Glomerular endothelial cell (primary cell): Measurements from ENCODE around the gene ASPHD2. TPM values are rescaled to one million over a fixed set of nuclear protein-coding genes. Genes with fewer than 3 reads are reported as not detected.

Experiments
- DNase-seq: peaks from one replicate; pipeline ENCODE4 v3.0.0-alpha.2; 2011; ENCODE audit warnings: low read depth, low spot score; ENCODE audit errors: extremely low read depth
- total RNA-seq: library from RNA; depleted of rRNA; stranded (reverse); fragments of >200 nt; gene quantifications from 2 replicates; pipeline ENCODE4 v1.2.3, GENCODE V29; 2015

ASPHD2 gene
- total RNA-seq, 1 donor from 2014 or later, result 5.4 TPM

GRCh38 chr22:26471522-26471921 is 42.5 kb downstream of the ASPHD2 start:
- no peak for DNase-seq

GRCh38 chr22:26474682-26475081 is 45.6 kb downstream of the ASPHD2 start:
- DNase-seq, result no peak

- no peak for DNase-seq
Observed at GRCh38 chr22:26476705-26477340, 47.8 kb downstream of the ASPHD2 start.

GRCh38 chr22:26477341-26477731 is 48.3 kb downstream of the ASPHD2 start:
- DNase-seq, result no peak

GRCh38 chr22:26479043-26479791 is 50.2 kb downstream of the ASPHD2 start:
- DNase-seq, result no peak

GRCh38 chr22:26479792-26480610 is 50.9 kb downstream of the ASPHD2 start:
- DNase-seq, result no peak

- DNase-seq, result no peak
Observed at GRCh38 chr22:26480611-26480932, 51.5 kb downstream of the ASPHD2 start.

GRCh38 chr22:26481112-26481693 is 52.1 kb downstream of the ASPHD2 start:
- DNase-seq, result no peak

GRCh38 chr22:26481694-26482093 is 52.6 kb downstream of the ASPHD2 start:
- DNase-seq, result no peak

- DNase-seq, result no peak
Observed at GRCh38 chr22:26482161-26482560, 53.1 kb downstream of the ASPHD2 start.

GRCh38 chr22:26483043-26483438 is 54.0 kb downstream of the ASPHD2 start:
- no peak for DNase-seq

- no peak for DNase-seq
Observed at GRCh38 chr22:26483439-26484359, 54.6 kb downstream of the ASPHD2 start, which contains the start of the genes HPS4 and SRRD. Gene HPS4, minus strand, starts transcription at chr22:26483783. Its CDS starts 2,021 bp downstream, at chr22:26481762. Gene SRRD, plus strand, starts transcription at chr22:26483877. Its CDS starts 14 bp downstream, at chr22:26483891.

GRCh38 chr22:26484360-26484706 is 55.3 kb downstream of the ASPHD2 start:
- no peak for DNase-seq

GRCh38 chr22:26485013-26485412 is 56.0 kb downstream of the ASPHD2 start:
- no peak for DNase-seq

- no peak for DNase-seq
Observed at GRCh38 chr22:26485806-26486390, 56.8 kb downstream of the ASPHD2 start.

GRCh38 chr22:26486394-26486793 is 57.3 kb downstream of the ASPHD2 start:
- DNase-seq, result no peak

- no peak for DNase-seq
Observed at GRCh38 chr22:26487996-26488395, 58.9 kb downstream of the ASPHD2 start.

GRCh38 chr22:26489447-26490036 is 60.5 kb downstream of the ASPHD2 start:
- DNase-seq, result no peak

GRCh38 chr22:26492220-26492619 is 63.2 kb downstream of the ASPHD2 start:
- no peak for DNase-seq
